Measurements from ENCODE around the gene CAMKK1. TPM values are rescaled to one million over a fixed set of nuclear protein-coding genes. Genes with fewer than 3 reads are reported as not detected.

Gene CAMKK1
- total RNA-seq, 1 experiment from 2014 or later: 9.6 TPM

DNA sequence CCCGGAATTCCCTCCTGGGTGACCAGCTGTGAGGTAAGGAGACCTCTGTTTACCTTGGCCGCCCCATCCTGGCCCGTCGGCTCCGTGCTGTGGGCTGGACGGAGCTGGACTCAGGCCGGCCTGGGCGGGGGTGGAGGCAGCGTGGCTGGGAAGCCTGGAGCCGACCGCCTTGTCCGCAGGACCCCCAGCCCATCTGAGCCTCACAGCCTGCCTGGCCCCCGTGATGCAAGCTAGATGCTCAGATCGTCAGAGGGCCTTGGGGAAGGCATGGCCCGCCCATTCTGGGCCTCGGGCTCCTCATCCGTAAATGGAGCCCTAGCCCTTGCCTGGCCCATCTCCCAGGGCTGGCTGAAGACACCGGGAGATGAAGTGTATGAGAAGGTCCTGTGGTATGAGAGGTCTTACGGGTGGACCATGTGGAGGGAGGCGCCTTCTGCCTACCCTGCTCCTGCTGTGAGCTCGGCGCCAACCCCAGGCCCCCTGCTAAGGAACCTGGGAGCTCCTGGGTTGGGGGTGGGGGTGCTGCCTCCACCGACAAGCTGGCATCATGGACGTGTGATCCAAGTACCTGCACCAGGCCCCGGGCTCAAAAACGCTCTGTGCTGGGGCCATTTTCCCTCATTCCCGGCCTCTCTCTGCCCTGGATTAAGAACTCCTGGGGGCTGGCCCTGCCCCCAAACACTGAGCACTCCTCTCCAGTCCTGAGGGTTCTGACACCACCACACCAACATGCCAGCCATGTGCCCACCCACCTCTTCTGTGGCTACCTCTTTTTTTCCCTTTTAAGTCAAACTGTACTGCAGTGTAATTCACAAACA is 28.9 kb upstream of the CAMKK1 start (continued):
- TF ChIP-seq, protein P1, sequence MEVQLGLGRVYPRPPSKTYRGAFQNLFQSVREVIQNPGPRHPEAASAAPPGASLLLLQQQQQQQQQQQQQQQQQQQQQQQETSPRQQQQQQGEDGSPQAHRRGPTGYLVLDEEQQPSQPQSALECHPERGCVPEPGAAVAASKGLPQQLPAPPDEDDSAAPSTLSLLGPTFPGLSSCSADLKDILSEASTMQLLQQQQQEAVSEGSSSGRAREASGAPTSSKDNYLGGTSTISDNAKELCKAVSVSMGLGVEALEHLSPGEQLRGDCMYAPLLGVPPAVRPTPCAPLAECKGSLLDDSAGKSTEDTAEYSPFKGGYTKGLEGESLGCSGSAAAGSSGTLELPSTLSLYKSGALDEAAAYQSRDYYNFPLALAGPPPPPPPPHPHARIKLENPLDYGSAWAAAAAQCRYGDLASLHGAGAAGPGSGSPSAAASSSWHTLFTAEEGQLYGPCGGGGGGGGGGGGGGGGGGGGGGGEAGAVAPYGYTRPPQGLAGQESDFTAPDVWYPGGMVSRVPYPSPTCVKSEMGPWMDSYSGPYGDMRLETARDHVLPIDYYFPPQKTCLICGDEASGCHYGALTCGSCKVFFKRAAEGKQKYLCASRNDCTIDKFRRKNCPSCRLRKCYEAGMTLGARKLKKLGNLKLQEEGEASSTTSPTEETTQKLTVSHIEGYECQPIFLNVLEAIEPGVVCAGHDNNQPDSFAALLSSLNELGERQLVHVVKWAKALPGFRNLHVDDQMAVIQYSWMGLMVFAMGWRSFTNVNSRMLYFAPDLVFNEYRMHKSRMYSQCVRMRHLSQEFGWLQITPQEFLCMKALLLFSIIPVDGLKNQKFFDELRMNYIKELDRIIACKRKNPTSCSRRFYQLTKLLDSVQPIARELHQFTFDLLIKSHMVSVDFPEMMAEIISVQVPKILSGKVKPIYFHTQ (CRISPR knock-in tag; IDR thresholded peaks at IDR 0.05): no peak

DNA sequence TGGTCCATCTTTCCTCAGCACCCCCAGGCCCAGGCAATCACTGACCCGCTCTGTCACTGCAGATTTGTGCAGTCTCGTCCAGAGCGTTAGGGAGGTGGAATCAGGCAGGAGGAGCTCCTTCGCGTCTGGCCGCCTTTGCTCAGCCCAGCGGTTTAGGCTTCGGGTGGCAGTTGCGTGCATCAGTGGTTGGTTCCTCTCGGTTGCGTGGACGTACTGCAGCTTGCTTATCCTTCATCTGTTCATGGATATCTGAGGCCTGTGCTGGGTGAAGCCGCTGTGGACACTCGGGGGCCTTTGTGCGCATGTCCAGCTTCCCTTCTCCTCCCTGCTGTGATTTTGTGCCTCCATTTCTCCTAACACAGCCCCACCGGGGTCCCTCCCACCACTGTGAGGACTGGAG is 28.2 kb upstream of the CAMKK1 start:
- Mint-ChIP-seq H3K27ac (no peak overlapping the region), H3K36me3 (no peaks in the 10 kb centered on the region), H3K9me3 (no peaks in the 10 kb centered on the region), H3K4me3 (no peak overlapping the region), H3K27me3 (ENCODE audit: low read depth) (no peaks in the 10 kb centered on the region), H3K4me1 (0 out of 2 replicates have a peak, but pooled peaks cover 1% of the 10 kb centered on the region)
- ChIA-PET CTCF (interaction anchor here (0.8 to 1.6 kb wide), 5 partner anchors 14 to 221 kb away, joined by 3 to 9 read pairs (median 4); partner anchors contain the start of gene ZZEF1), POLR2A (no interaction called here)
- TF ChIP-seq NR3C1 (CRISPR knock-in tag; conservative IDR thresholded peaks at IDR 0.05; ENCODE audit: low read depth) (no peak), NFYB (CRISPR knock-in tag; conservative IDR thresholded peaks at IDR 0.05; ENCODE audit: low read depth) (no peak), KAT7 (CRISPR knock-in tag; IDR thresholded peaks at IDR 0.05; ENCODE audit: borderline replicate concordance) (no peak), ARID4B (CRISPR knock-in tag; IDR thresholded peaks at IDR 0.05; ENCODE audit: borderline replicate concordance) (no peak), TP53 (CRISPR knock-in tag; IDR thresholded peaks at IDR 0.05) (no peak), MXD4 (CRISPR knock-in tag; IDR thresholded peaks at IDR 0.05; ENCODE audit: borderline replicate concordance) (no peak)
- TF ChIP-seq, protein P2, sequence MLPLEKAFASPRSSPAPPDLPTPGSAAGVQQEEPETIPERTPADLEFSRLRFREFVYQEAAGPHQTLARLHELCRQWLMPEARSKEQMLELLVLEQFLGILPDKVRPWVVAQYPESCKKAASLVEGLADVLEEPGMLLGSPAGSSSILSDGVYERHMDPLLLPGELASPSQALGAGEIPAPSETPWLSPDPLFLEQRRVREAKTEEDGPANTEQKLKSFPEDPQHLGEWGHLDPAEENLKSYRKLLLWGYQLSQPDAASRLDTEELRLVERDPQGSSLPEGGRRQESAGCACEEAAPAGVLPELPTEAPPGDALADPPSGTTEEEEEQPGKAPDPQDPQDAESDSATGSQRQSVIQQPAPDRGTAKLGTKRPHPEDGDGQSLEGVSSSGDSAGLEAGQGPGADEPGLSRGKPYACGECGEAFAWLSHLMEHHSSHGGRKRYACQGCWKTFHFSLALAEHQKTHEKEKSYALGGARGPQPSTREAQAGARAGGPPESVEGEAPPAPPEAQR (CRISPR knock-in tag; IDR thresholded peaks at IDR 0.05): no peak
- DNase-seq (ENCODE audit: low spot score) (no peak), ATAC-seq (no peak)

DNA sequence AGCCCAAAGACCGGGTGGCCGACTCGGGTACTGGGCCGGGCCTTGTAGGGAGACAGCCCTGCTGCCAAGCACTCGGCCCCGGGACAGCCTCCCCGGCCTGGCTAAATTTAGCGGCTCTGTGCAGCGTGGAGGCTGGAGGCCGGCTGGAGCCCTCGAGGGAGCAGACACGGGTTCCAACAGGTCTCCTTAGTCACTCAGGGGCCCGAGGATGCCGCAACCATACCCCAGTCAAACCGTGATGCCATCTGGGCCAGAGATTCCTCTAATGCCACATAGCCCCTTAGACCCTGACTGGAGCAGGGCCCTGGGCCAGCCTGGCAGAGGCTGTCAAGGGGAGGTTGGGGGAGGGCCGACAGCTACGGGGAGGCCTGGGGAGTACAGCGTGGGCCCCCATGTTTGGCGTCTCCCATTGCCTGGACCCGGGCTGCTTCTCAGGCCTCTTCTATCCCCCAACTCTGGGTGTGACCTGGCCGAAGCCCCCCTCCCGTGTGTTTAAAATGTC is 26.3 kb upstream of the CAMKK1 start:
- POLR2A ChIA-PET: no interaction called here
- no peaks in the 10 kb centered on the region for H3K9me3 Mint-ChIP-seq

More for the DNA sequence above, 26.3 kb upstream of the CAMKK1 start:
- Mint-ChIP-seq H3K4me3 (no peak overlapping the region), H3K27me3 (ENCODE audit: low read depth) (no peaks in the 10 kb centered on the region), H3K36me3 (no peaks in the 10 kb centered on the region), H3K4me1 (no peaks in the 10 kb centered on the region), H3K27ac (no peak overlapping the region)
- ATAC-seq: no peak
- no peak for DNase-seq (ENCODE audit: low spot score)
- TF ChIP-seq NFE2L1 (CRISPR knock-in tag; IDR thresholded peaks at IDR 0.05): no peak
- TF ChIP-seq HMGA2 (CRISPR knock-in tag; IDR thresholded peaks at IDR 0.05): no peak
- no peak for TF ChIP-seq ZNF121 (CRISPR knock-in tag; IDR thresholded peaks at IDR 0.05)
- no peak for TF ChIP-seq ZNF263 (CRISPR knock-in tag; IDR thresholded peaks at IDR 0.05; ENCODE audit: low read depth)
- CTCF ChIA-PET: interaction anchor here (1.0 kb wide), 1 partner anchor 146 kb away, joined by 3 read pairs; no protein-coding TSS in a partner anchor
